ENCODE data around the gene DPP6. TPM values are rescaled to one million over a fixed set of nuclear protein-coding genes. Genes with fewer than 3 reads are reported as not detected.

DPP6 gene
- polyA plus RNA-seq, 4 donors, result 42.7 to 61.2 (median 48.9) TPM

DNA sequence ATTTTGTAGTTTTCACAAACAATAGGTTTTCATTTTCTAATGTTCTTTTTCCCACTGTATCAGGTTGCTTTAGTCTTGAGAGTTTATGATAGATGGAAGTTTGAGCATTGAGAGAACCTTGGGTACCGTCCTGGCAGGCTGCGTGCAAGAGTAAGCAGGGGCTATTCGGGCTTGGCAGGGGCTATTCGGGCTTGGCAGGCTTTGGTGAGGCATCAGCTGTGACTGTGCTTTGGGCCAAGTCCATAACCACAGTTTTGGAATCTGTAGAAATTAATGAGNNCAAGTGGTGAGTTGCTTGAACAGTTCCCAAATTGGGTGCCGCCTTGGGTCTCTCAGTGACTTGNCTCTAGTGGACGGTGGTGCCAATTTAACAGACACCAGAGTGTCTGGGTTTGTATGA is 526.1 kb downstream of the DPP6 start:
- DNase-seq (ENCODE audit: low read depth in 4 of 4, low spot score in 3 of 4), result no peak

GRCh38 chr7:154579711-154580110 is 527.5 kb downstream of the DPP6 start:
- no peak for DNase-seq (ENCODE audit: low read depth in 4 of 4, low spot score in 3 of 4)

GRCh38 chr7:154581251-154581890 is 529.2 kb downstream of the DPP6 start:
- DNase-seq (ENCODE audit: low read depth in 4 of 4, low spot score in 3 of 4), result no peak

- no peak for DNase-seq (ENCODE audit: low read depth in 4 of 4, low spot score in 3 of 4)
These were observed 531.3 kb downstream of the DPP6 start for GRCh38 chr7:154583454-154583853.

- no peak for DNase-seq (ENCODE audit: low read depth in 4 of 4, low spot score in 3 of 4)
These were observed 532.4 kb downstream of the DPP6 start for GRCh38 chr7:154584352-154585252.

DNA sequence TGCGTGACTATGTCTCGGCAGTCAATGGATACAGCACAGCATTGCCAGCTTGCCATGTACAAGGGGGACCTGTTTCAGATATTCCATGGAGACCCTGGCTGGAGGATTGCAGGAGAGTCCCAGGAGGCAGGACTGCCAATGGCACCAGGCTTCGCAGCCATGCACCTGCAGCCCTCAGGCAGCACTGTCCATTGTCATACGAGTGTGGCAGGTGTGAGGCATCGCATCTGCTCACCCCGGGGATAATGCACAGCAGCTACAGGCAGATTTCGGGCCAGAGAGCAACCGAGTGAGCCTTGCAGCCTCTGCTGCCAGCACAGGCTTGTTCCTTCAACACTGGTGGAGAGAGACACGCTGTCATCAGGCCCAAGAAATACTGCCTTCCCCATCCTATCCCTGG is 535.6 kb downstream of the DPP6 start:
- DNase-seq (ENCODE audit: low read depth in 4 of 4, low spot score in 3 of 4), result no peak

- DNase-seq (ENCODE audit: low read depth in 4 of 4, low spot score in 3 of 4), result peak; percentile 12 to 30 (median 22)
These were observed 539.3 kb downstream of the DPP6 start for GRCh38 chr7:154591544-154591943.

DNA sequence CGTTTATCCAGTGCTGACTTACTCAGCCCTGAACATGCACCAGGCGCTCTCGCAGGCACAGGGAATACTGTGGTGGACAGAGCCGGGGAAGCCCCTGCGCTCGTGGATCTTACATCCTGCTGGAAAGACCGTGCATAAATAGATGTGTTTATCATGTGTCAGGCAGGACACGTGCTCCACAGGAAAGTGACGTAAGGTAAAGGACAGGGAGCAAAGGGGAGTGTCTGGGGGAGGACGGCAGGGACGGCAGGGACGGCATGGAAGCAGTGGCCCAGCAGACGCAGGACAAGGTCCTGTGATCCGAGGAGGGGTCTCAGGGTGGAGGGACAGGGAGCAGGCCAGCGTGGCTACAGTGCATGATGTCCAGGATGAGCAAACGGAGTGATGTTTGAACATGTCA is 540.2 kb downstream of the DPP6 start:
- peak in 3 of 4 donors; percentile 2 to 14 (median 10) for DNase-seq (ENCODE audit: low read depth in 4 of 4, low spot score in 3 of 4)

GRCh38 chr7:154598396-154598795 is 546.2 kb downstream of the DPP6 start:
- no peak for DNase-seq (ENCODE audit: low read depth in 4 of 4, low spot score in 3 of 4)

- no peak for DNase-seq (ENCODE audit: low read depth in 4 of 4, low spot score in 3 of 4)
These were observed 546.7 kb downstream of the DPP6 start for GRCh38 chr7:154598864-154599263.

DNA sequence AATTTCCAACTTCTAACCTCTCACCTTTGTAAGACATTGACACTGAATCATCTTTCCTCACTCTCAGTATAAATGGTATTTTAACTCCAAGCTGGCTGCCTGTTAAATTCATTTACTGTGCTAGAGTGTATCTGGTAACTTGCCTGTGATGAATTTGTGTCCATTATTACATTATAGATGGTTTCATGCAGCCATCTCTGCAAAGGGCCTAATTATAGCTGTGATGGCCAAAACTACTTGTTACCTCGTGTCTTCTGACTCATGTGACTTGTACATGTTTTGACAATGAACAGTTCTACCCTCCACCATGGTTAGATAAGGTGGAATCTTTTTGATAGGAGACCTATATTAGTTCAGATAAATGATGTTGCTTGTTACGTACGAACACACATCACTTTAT is 558.7 kb downstream of the DPP6 start:
- no peak for DNase-seq (ENCODE audit: low read depth in 4 of 4, low spot score in 3 of 4)

- no peak for DNase-seq (ENCODE audit: low read depth in 4 of 4, low spot score in 3 of 4)
These were observed 561.6 kb downstream of the DPP6 start for GRCh38 chr7:154613811-154614210.

GRCh38 chr7:154620141-154620755 is 568.0 kb downstream of the DPP6 start:
- no peak for DNase-seq (ENCODE audit: low read depth in 4 of 4, low spot score in 3 of 4)

GRCh38 chr7:154623399-154623798 is 571.2 kb downstream of the DPP6 start:
- no peak for DNase-seq (ENCODE audit: low read depth in 4 of 4, low spot score in 3 of 4)

DNA sequence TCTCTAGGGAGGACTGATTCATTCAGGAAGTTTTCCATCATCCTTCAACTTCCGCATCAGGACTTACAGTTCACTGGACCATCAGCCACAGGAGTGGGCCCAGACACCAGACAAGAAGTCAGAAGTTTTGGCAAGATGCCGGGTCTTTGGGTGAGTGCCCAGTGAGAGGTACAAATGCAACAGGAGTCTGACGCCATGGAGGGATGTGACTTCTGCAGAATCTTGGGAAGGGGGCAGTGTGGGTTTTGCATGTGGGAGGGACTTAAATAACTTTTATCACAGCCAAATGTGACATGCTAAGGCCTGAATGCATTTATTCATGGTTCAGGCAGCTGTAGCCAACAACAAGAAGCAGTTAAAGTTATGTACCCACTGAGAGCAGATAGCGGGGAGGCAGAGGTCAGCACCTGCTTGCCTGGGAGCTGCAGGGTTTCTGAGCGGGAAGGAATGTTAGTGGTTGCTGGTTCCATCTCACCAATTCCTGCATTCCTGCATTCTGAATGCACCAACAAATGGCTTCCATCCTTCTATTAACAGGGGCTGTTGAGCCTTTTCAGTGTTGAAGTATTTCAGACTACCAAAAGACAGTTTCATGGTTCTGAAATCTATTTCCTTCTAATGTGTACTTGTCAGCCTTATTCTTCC is 575.6 kb downstream of the DPP6 start:
- DNase-seq (ENCODE audit: low read depth in 4 of 4, low spot score in 3 of 4), result peak in 1 of 4 donors; percentile 13

GRCh38 chr7:154628556-154628955 is 576.4 kb downstream of the DPP6 start:
- no peak for DNase-seq (ENCODE audit: low read depth in 4 of 4, low spot score in 3 of 4)

GRCh38 chr7:154631162-154631561 is 579.0 kb downstream of the DPP6 start:
- DNase-seq (ENCODE audit: low read depth in 4 of 4, low spot score in 3 of 4), result no peak

DNA sequence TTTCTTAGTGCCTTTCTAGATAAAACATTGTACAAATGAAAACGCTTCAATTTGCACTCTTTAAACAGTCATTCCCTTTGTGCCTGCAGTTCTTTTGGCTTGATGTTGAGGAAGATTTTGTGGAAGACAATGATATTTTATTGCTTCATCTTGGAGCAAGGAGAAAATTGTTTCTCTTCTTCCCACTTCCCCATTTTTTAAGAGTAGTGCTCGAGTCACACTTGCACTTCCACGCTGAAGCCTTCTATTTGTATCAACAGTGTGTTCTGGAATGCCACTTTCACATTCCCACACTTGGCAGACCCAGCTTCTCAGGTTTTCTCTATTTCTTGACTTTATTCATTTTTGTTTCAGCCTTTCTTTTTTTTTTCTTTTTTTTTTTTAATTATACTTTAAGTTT is 581.4 kb downstream of the DPP6 start:
- no peak for DNase-seq (ENCODE audit: low read depth in 4 of 4, low spot score in 3 of 4)

DNA sequence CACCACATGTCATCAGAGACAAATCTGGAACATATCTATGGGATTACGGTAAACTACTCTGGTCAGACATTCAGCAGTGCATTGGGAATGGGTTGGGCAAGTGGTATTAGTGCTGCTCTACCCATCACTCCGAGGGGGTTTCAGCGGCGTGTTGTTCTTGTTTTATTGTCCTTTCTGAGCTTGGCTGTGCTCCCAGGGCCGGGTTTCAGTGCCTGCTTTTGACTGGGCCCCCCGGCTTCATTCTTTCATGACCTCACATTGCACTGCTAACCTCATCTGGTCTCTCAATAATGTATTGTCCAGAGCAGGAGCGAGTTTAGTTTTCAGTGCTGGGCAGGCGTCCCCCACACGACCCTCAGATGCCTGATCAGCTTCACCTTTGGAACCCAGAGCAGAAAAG is 586.1 kb downstream of the DPP6 start:
- no peak for DNase-seq (ENCODE audit: low read depth in 4 of 4, low spot score in 3 of 4)

DNA sequence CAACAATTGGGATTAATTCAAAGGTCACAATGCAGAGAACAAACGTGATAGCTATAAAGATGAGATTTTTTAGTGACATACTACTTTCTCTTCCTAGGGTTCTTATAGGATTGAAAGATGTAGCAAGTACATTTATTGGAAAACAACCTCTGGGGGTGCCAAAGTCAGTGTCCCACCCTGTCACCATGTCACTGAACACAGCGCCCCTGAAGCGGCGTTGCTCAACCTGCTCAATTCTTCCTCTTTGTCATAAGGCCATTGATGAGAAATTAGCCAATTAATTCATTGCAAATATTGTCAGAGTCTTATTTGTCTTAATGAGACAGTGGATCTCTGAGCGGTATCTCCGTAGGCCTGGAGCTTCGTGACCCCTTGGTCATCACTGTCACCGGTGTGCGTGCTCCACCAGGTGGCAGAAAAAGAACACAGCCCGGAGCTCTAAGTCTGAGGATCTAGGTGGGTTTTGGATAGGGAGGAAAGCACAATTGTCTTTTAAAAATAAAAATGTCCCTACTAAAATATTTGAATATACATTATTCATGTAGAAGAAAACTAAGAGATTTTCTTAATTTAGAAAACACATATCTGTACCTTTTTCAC is 588.2 kb downstream of the DPP6 start:
- no peak for DNase-seq (ENCODE audit: low read depth in 4 of 4, low spot score in 3 of 4)

GRCh38 chr7:154640917-154641316 is 588.7 kb downstream of the DPP6 start:
- DNase-seq (ENCODE audit: low read depth in 4 of 4, low spot score in 3 of 4), result no peak

Measured in right renal pelvis (tissue), 4 donors.